ENCODE results near the gene NDUFC2.
"Not testable (repeated sequence)": the region's sequence is repeated elsewhere in the genome, so short reads cannot be mapped to it uniquely, and the experiment has no call there.

The NDUFC2 gene

DNA sequence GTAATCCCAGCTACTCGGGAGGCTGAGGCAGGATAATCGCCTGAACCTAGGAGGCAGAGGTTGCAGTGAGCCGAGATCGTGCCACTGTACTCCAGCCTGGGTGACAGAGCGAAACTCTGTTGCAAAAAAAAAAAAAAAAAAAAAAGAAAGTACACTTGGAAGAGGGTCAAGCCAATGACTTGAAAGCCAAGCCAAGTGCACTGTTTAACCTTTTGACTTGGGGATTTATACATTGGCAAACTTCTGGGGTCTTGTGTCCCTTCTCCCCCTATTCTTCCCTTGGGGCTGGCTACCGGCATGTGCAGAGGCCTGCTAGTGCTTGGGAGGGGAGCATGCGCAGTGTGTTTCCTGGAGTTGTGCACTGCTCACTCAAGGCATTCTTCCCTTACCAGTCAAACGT lies 30.3 kb downstream of the NDUFC2 start:
- DNase-seq: no peak

DNA sequence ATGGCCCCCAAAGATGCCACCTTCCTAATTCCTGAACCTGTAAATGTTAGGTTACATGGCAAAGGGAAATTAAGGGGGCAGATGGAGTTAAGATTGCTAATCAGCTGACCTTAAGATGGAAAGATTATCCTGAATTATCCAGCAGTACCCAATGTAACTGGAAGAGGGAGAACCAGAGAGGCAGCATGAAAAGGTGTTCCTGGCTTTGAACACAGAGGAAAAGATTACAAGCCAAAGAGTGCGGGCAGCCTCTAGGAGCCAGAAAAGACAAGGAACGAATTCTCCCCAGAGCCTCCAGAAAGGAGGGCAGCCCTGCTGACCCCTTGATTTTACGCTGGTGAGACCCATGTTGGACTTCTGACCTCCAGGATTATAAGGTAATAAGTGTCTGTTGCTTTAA lies 31.1 kb downstream of the NDUFC2 start:
- no peak for DNase-seq

DNA sequence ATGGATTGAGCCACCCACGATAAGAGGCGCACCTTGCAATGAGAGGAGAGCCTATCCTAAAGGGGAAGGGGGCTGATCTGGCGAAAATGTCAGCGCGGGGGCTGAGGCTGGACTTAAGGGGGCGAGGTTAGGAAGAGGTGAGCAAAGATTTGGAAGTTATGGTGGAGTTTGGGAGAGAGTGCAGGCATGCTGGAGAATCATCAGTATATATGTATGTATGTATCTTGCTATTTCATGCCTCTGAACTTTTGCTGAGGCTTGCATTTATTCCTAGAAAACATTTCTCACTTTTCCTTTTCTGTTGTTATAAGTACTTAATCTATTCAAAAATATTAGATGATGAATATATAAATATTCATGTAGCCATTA lies 33.2 kb downstream of the NDUFC2 start:
- DNase-seq: no peak

DNA sequence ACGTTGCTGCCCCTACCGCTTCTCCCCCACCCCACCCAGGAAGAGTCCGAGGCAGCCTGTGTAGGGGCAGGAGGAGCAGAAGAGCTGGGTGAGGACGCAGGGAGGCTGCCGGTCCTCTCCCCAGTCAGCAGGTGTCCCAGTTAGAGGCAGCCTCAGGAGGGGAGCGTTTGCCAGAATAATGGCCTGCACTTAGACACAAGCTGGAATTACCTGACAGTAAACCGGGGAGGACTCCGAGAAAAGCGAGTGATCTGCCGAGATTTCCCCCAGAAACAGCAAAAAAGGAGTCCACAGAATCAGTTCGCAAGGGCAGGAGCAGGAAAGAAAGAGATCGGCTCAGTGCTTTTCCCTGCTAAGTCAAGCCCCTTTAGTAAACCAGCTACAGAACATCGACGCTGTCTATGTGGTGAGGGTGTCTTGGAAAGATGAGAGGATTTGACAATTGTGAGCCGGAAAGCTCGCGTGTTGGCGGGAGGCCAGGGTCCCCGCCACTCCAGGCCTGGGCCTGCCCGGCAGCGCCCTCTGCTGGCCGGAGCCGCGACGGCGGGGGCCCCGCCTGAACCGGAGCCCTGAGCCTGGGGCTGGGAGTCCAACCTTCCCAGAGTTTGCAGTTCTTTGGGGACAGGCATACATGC lies 33.7 kb downstream of the NDUFC2 start:
- peak; percentile 69 for DNase-seq

DNA sequence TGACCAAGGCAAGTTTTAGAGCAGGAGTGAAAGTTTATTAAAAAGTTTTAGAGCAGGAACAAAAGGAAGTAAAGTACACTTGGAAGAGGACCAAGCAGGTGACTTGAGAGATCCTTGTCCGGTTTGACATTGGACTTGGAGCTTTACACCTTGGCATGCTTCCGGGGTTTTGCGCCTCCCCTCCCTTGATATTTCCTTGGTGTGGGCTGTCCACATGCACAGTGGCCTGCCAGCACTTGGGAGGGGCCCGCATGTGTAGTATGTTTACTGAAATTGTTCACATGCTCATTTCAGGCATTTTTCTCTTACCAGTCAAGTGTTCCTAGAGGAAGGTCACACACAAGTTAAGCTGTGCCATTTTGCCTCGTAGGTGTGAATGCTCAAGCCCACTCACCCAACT lies 35.0 kb downstream of the NDUFC2 start:
- DNase-seq: no peak

DNA sequence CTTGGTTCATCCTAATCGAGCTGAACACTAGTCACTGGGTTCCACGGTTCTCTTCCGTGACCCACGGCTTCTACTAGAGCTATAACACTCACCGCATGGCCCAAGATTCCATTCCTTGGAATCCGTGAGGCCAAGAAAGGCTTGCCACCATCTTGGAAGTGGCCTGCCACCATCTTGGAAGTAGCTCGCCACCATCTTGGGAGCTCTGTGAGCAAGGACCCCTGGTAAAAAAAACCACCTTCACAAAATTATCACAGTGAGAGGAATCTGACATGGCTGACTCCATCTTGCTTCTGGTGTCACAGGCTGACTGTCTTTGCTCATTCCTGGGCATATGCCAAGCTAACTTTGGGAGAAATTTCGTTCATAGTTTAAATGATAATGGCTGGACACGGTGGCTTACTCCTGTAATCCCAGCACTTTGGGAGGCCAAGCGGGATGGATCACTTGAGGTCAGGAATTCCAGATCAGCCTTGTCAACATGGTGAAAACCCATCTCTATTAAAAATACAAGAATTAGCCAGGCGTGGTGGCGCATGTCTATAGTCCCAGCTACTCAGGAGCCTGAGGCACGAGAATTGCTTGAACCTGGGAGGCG lies 37.7 kb downstream of the NDUFC2 start:
- peak; percentile 30 for DNase-seq

DNA sequence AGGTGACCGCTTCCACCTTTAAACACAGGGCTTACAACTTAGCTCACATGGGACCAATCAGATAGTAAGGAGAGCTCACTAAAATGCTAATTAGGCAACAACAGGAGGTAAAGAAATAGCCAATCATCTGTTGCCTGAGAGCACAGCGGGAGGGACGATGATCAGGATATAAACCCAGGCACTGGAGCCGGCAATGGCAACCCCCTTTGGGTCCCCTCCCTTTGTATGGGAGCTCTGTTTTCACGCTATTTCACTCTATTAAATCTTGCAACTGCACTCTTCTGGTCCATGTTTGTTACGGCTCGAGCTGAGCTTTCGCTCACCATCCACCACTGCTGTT lies 38.3 kb downstream of the NDUFC2 start:
- not testable (repeated sequence) for DNase-seq

- DNase-seq: no peak
These were observed 38.8 kb downstream of the NDUFC2 start for GRCh38 chr11:78040691-78041379.

GRCh38 chr11:78039919-78040671 lies 39.6 kb downstream of the NDUFC2 start:
- peak; percentile 78 for DNase-seq

DNA sequence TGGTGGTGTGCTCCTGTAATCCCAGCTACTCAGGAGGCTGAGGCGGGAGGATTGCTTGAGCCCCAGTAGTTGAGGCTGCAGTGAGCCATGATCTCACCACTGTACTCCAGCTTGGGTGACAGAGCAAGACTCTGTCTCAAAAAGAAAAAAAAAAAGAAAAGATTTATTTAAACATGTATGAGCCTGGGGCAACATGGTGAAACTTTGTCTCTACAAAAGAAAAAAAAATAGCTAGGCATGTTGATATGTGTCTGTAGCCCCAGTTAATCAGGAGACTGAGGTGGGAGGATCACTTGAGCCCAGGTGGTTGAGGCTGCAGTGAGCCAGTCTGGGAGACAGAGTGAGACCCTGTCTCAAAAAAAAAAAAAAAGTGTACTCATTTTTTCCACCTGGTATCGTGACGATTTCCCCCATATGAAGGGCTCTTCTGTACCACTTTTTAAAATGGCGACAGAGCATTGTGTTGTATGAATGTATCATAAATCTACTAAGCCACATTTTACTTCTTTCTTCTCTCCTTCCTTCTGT lies 40.2 kb downstream of the NDUFC2 start:
- no peak for DNase-seq

DNA sequence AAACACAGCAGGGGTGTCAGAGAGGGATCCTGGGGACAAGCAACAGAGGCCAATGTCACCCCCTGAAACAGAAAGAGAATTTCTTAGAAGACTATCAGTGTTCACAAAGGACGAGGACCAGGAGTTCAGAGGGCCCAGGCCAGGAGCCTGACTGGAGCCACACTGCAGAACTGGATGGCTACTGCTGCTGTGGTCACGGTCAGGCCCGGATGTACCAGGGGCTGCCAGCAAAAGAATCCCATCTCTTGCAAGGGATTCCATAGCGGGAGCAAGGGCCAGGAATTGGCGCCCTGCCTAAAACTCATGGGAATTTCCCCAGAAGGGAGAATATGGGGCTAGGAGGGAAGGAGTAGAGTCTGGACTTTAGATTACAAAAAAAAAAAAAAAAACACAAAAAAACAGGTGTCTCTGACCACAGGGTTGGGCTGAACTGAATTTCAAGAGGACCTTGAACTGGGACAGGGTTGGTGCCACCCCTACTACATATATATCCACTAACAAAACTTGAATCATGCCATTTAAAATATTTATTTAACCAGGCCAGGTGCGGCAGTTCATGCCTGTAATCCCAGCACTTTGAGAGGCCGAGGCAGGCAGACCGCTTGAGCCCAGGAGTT lies 40.9 kb downstream of the NDUFC2 start:
- DNase-seq: no peak

GRCh38 chr11:78037825-78038620 lies 41.6 kb downstream of the NDUFC2 start:
- no peak for DNase-seq

- no peak for DNase-seq
These were observed 42.6 kb downstream of the NDUFC2 start for GRCh38 chr11:78037056-78037455.

DNA sequence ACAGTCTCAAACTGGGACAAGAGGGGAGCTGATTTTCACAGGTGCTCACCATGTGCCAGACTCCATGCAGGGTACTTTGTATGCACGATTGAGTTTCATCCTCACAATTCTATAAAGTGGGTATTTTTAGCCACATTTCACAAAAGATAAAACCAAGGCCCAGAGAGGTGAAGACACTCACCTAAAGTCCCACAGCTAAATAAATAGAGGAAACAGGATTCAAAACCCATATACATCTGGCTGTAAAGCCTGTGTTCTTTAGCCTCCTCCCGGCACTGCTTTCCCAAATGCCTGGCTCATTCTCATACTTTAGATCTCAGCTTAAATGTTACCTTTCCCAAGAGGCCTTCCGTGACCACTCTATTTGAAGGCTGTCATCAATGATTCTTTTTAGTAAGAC lies 43.3 kb downstream of the NDUFC2 start:
- DNase-seq: no peak

- DNase-seq: no peak
These were observed 45.0 kb downstream of the NDUFC2 start for GRCh38 chr11:78034623-78035022.

GRCh38 chr11:78033040-78033439 lies 46.6 kb downstream of the NDUFC2 start:
- DNase-seq: no peak

DNA sequence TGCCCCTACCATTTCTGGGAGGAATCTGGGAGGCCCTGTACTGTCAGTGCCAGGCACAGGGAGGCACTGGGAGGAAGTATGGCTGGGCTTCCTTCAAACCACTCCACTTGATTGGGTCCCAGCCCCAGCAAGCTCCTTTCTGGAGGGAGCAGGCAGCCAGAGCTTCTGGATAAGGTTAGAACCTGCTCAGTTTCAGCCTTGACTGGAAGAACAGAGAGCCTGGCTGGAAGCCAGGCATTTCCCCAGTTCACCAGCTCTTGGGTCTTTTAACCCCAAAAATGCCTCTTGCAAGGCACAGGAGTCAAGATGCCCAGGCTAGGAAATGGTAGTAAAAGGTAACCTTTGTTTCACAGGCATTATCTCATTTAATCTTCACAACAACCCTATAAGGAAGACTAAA lies 47.6 kb downstream of the NDUFC2 start:
- no peak for DNase-seq

- DNase-seq: no peak
These were observed 48.0 kb downstream of the NDUFC2 start for GRCh38 chr11:78031629-78032028.

DNA sequence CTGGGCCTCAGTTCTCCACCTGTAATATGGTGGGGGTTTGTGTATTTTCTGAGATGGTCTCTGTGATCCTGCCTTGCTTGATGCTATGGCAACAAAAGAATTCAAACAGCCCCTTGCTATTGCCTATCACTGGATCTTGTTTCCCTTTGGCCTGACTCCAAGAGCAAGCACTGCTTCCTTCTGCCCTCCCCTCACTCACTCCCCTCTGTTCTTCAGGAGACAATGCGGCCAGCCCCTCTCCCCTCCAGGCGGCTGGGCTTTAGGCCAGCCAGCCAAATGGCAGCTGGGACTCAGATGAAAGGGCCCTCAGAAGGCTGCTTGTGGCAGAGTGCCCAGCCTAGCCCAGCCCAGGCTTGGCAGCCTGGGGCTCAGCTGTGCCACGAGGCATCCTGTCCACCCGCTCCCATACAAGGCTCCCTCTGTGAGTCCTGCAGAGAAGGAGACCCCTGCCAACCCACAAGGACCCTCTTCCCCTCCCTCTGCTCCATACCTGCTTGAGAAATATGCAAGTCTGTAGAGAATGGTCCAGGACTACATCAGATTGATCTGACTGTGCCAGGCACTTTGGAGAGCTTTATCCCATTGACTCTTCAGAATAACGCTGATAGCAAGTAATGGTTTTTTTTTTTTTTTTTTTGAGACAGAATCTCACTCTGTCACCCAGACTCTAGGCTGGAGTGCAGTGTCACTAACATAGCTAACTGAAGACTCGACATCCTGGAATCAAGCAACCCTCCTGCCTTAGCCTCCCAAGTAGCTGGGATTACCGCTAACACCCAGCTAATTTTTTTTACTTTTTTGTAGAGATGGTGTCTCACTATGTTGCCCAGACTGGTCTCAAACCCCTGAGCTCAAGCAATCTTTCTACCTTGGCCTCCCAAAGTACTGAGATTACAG lies 49.0 kb downstream of the NDUFC2 start:
- DNase-seq: no peak

DNA sequence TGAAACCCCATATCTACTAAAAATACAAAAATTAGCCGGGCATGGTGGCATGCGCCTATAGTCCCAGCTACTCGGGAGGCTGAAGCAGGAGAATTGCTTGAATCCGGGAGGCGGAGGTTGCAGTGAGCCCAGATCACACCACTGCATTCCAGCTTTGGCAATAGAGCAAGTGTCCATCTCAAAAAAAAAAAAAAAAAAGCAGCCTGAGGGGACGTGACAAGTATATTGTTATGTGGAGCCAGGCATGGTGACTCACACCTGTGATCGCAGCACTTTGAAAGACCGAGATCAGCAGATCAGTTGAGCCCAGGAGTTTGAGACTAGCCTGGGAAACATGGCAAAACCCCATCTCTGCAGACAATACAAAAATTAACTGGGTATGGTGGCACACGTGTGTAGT lies 51.2 kb downstream of the NDUFC2 start:
- DNase-seq: not testable (repeated sequence)

GRCh38 chr11:78027759-78028158 lies 51.9 kb downstream of the NDUFC2 start:
- no peak for DNase-seq
